Kidney (tissue), 14 donors: Measurements from ENCODE around the gene FAM167B. TPM values are rescaled to one million over a fixed set of nuclear protein-coding genes. Genes with fewer than 3 reads are reported as not detected.

Experiments
- DNase-seq, 5 donors: peaks; one replicate each; pipeline ENCODE4 v3.0.0-alpha.2; 2013 to 2020
- FAIRE-seq: peaks from 2 replicates; lab custom pipeline; 2012; peaks lifted over from hg19 to GRCh38; lab: Jason Lieb, UNC
- H3K27ac ChIP-seq, 2 donors: one replicate each; pipeline ENCODE4 v1.7.0; 2013; ENCODE audit warnings: low read depth in 2 of 2, low read length in 2 of 2, inconsistent platforms in 1 of 2
- H3K27me3 ChIP-seq: one replicate; pipeline ENCODE4 v1.7.1; 2013; ENCODE audit warnings: low read length, inconsistent platforms; ENCODE audit not compliant: control insufficient read depth, insufficient read depth
- H3K36me3 ChIP-seq, 3 donors: one replicate each; pipeline versions ENCODE4 v1.7.0 to v1.7.1; 2013; ENCODE audit warnings: low read length in 3 of 3, control low read depth in 1 of 3, inconsistent platforms in 1 of 3; ENCODE audit not compliant: insufficient read depth in 3 of 3, control insufficient read depth in 2 of 3
- H3K4me1 ChIP-seq, 3 donors: one replicate each; pipeline versions ENCODE4 v1.7.0 to v1.7.1; 2013; ENCODE audit warnings: low read length in 3 of 3, inconsistent platforms in 1 of 3, low read depth in 1 of 3; ENCODE audit not compliant: control insufficient read depth in 2 of 3, insufficient read depth in 2 of 3
- H3K4me3 ChIP-seq, 3 donors: one replicate each; pipeline versions ENCODE4 v1.7.0 to v1.8.1; 2013; ENCODE audit warnings: low read length in 3 of 3, control low read depth in 1 of 3, inconsistent platforms in 1 of 3
- H3K9ac ChIP-seq, 3 donors: one replicate each; pipeline versions ENCODE4 v1.7.0 to v1.7.1; 2013; ENCODE audit warnings: low read length in 3 of 3, control low read depth in 1 of 3, inconsistent platforms in 1 of 3
- H3K9me3 ChIP-seq, 3 donors: one replicate each; pipeline versions ENCODE4 v1.7.0 to v1.7.1; 2013; ENCODE audit warnings: low read length in 3 of 3, control low read depth in 1 of 3, inconsistent platforms in 1 of 3; ENCODE audit not compliant: control insufficient read depth in 2 of 3, insufficient read depth in 1 of 3
- intact Hi-C: fragments of 100-400 bp; cut with DNase I; formaldehyde crosslinking; loops from one replicate; pipeline ENCODE4 v1.11.1; 2022
- polyA plus RNA-seq: library from polyadenylated mRNA; stranded (reverse); fragments of 350-450 nt; fragmentation: Illumina TruSeq; extraction: RNeasy Lipid Tissue Mini Kit (QIAGEN cat#74804); gene quantifications from one replicate; pipeline ENCODE4 v1.2.3, GENCODE V29; 2014; ENCODE audit warnings: low read depth, low replicate concordance; ENCODE audit not compliant: insufficient read depth
- total RNA-seq: library from RNA; stranded (reverse); fragmentation: NEBNext Ultra II Directional; extraction: Animal tissue kit (Norgen Biotek cat#: 25700); gene quantifications from one replicate; pipeline ENCODE4 v1.2.1, GENCODE V29; 2021
- TF ChIP-seq, protein P1 (sequence below): IDR thresholded peaks from 3 replicates; pipeline ENCODE4 v1.5.1; 2012; ENCODE audit warnings: mild to moderate bottlenecking, moderate library complexity, borderline replicate concordance; ENCODE audit not compliant: insufficient read depth; ENCODE audit errors: extremely low read depth
- donor health status: control.
- donor health status: control.
- donor health status: control.
- donor health status: control.
- donor health status: control.
- donor health status: DM: yes; HTN: yes; CAD: no.
- donor health status: Normal renal cell carcinoma (clear cell type).

FAM167B gene
- total and polyA plus RNA-seq, 2 donors from 2014 or later = 19.6 to 84.8 TPM

GRCh38 chr1:32224285-32224684 is 22.7 kb upstream of the FAM167B start:
- H3K9me3 ChIP-seq = no peaks in the 10 kb centered on the region
- peaks cover 4 to 29% (median 25%) of the 10 kb centered on the region in 3 donors for H3K36me3 ChIP-seq
- H3K27ac ChIP-seq = no peak overlapping the region
- H3K27me3 ChIP-seq = no peaks in the 10 kb centered on the region
- H3K4me3 ChIP-seq = no peak overlapping the region
- intact Hi-C loops = no loop called here
- TF ChIP-seq, protein P1, sequence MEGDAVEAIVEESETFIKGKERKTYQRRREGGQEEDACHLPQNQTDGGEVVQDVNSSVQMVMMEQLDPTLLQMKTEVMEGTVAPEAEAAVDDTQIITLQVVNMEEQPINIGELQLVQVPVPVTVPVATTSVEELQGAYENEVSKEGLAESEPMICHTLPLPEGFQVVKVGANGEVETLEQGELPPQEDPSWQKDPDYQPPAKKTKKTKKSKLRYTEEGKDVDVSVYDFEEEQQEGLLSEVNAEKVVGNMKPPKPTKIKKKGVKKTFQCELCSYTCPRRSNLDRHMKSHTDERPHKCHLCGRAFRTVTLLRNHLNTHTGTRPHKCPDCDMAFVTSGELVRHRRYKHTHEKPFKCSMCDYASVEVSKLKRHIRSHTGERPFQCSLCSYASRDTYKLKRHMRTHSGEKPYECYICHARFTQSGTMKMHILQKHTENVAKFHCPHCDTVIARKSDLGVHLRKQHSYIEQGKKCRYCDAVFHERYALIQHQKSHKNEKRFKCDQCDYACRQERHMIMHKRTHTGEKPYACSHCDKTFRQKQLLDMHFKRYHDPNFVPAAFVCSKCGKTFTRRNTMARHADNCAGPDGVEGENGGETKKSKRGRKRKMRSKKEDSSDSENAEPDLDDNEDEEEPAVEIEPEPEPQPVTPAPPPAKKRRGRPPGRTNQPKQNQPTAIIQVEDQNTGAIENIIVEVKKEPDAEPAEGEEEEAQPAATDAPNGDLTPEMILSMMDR = no peak
- DNase-seq = no peak
- no peak overlapping the region for H3K9ac ChIP-seq
- no peak for FAIRE-seq
- H3K4me1 ChIP-seq = peaks cover 6 to 28% (median 22%) of the 10 kb centered on the region in 3 donors

- Histone ChIP-seq H3K27me3 (no peaks in the 10 kb centered on the region), H3K27ac (no peak overlapping the region), H3K9me3 (no peaks in the 10 kb centered on the region), H3K36me3 (peaks cover 2 to 37% (median 31%) of the 10 kb centered on the region in 3 donors), H3K4me3 (no peak overlapping the region), H3K4me1 (peaks cover 0 to 3% (median 0%) of the 10 kb centered on the region in 3 donors), H3K9ac (no peak overlapping the region)
- FAIRE-seq (no peak), DNase-seq (no peak)
- TF ChIP-seq, protein P1 = no peak
- intact Hi-C loops = no loop called here
These were observed 18.3 kb upstream of the FAM167B start for GRCh38 chr1:32228771-32229170.

DNA sequence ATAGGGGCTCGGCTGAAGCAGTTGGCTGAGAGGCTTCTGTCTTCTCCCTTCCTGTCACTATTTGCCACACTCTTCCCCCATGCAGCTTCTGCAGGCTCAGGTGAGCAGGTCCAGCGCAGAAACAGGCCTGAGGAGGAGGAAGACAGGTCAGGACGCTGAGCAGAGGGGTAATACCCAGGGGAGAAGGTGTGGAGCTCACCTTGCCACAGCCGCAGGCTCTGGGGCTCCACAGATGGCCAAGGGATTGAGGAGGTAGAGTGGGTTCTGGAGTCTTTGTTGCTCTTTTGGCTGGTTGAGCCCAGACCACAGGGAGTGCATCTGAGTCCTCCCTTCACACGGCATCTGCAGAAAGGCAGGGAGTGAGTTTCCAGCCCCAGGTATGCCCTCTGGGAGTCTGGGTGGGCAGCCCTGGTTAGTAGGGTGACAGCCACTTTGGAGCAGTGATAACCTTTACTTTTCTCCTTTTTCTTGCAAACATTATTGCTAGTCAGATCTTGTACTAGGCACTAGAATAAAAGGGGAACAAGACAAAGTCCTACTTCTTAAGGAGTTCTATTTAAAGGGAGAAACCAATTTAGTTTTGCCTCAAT is 15.1 kb upstream of the FAM167B start:
- DNase-seq (no peak), FAIRE-seq (no peak)
- Histone ChIP-seq H3K9me3 (no peaks in the 10 kb centered on the region), H3K4me1 (no peaks in the 10 kb centered on the region), H3K4me3 (no peak overlapping the region), H3K27me3 (no peaks in the 10 kb centered on the region), H3K9ac (no peak overlapping the region), H3K27ac (no peak overlapping the region), H3K36me3 (peaks cover 0 to 26% (median 20%) of the 10 kb centered on the region in 3 donors)
- intact Hi-C loops = no loop called here
- TF ChIP-seq, protein P1 = no peak
